Heart left ventricle (tissue), 16 donors: ENCODE data around the gene SHISAL2A. TPM values are rescaled to one million over a fixed set of nuclear protein-coding genes. Genes with fewer than 3 reads are reported as not detected.

Source experiments
- ATAC-seq, 4 donors: fragments of 200-7000 bp; cut with Tn5 transposase; one replicate each; pipeline ENCODE4 v1.9.1; 2020 to 2022; ENCODE audit warnings: moderate library complexity in 4 of 4, mild to moderate bottlenecking in 3 of 4, moderate number of reproducible peaks in 1 of 4
- DNase-seq, 5 donors: peaks; one replicate each; pipeline ENCODE4 v3.0.0-alpha.2; 2020
- H3K27ac ChIP-seq, 12 donors: fragments of 200-600 bp; sonication (generic) in 4 of 12; one replicate each; pipeline versions ENCODE4 v1.5.0 to v1.8.0; 2016 to 2022; ENCODE audit warnings: mild to moderate bottlenecking in 2 of 12
- H3K27me3 ChIP-seq, 9 donors: fragments of 200-600 bp; sonication (generic) in 2 of 9; one replicate each; pipeline versions ENCODE4 v1.5.1 to v1.8.0; 2016 to 2022; ENCODE audit warnings: mild to moderate bottlenecking in 3 of 9
- H3K36me3 ChIP-seq, 9 donors: fragments of 200-600 bp; sonication (generic) in 2 of 9; one replicate each; pipeline versions ENCODE4 v1.5.0 to v1.8.0; 2018 to 2022; ENCODE audit warnings: mild to moderate bottlenecking in 2 of 9
- H3K4me1 ChIP-seq, 12 donors: fragments of 200-600 bp; sonication (generic) in 4 of 12; one replicate each; pipeline versions ENCODE4 v1.5.0 to v1.8.0; 2016 to 2022; ENCODE audit warnings: mild to moderate bottlenecking in 3 of 12
- H3K4me3 ChIP-seq, 12 donors: fragments of 200-600 bp; sonication (generic) in 4 of 12; one replicate each; pipeline versions ENCODE4 v1.5.0 to v1.8.0; 2017 to 2022; ENCODE audit warnings: mild to moderate bottlenecking in 9 of 12, moderate library complexity in 4 of 12
- H3K9me3 ChIP-seq, 12 donors: fragments of 200-600 bp; sonication (generic) in 4 of 12; one replicate each; pipeline versions ENCODE4 v1.5.0 to v1.8.0; 2016 to 2022; ENCODE audit warnings: mild to moderate bottlenecking in 1 of 12
- CTCF ChIP-seq, 12 donors: fragments of 200-600 bp; sonication (generic) in 4 of 12; IDR thresholded peaks; one replicate each; pipeline versions ENCODE4 v1.5.0 to v1.8.0; 2018 to 2022; ENCODE audit warnings: antibody characterized with exemption in 12 of 12, mild to moderate bottlenecking in 5 of 12
- POLR2A ChIP-seq, 2 donors: fragments of 450-650 bp; IDR thresholded peaks; one replicate each; pipeline ENCODE4 v1.6.1; 2017; ENCODE audit warnings: antibody characterized with exemption in 2 of 2, mild to moderate bottlenecking in 2 of 2, moderate library complexity in 2 of 2
- WGBS, 4 donors: extraction: QIAGEN DNeasy Blood & Tissue Kit in 2 of 4; methylation state at CpG; one replicate each; pipeline versions ENCODE4 v1.1.5 to v1.1.7; 2013 to 2018; 5-methylcytosine and 5-hydroxymethylcytosine counted together
- intact Hi-C, 10 donors: fragments of 100-400 bp; cut with DNase I; formaldehyde crosslinking; loops; one replicate each; pipeline versions ENCODE4 v1.11.1 to v1.14.2; 2022
- polyA plus RNA-seq, 2 donors: library from polyadenylated mRNA; stranded (reverse); fragments of 200-250 nt; gene quantifications; one replicate each; pipeline ENCODE4 v1.2.3, GENCODE V29; 2013
- total RNA-seq, 9 donors: library from RNA; depleted of rRNA in 2 of 9; stranded (reverse); fragments of >200 nt in 2 of 9; fragmentation: NEBNext Ultra II Directional in 3 of 9; extraction: Animal tissue kit (Norgen Biotek cat#: 25700) in 3 of 9; gene quantifications; one replicate each; pipeline versions ENCODE4 v1.1.0 to v1.2.4, GENCODE V29; 2016 to 2023
- donor health status: ischemic (EF 13 %, LVEDD 7.1; RV severe dilation, severe dysfunction).
- donor health status: healthy with polysubstance abuse.
- donor health status: DM: no; HTN: yes; CAD: no.
- donor health status: DM: no; HTN: no; CAD: no.
- donor health status: ischemic (EF 25% LVEDD 6.9; RV normal size, moderate dysfunction).
- donor health status: ischemic (EF 25% LVEDD 5.7; RV mildly dilated, moderate dysfunction).
- donor health status: healthy.
- donor health status: DM: yes; HTN: yes; CAD: no.
- donor health status: ischemic (EF 35%, LVEDD 5.7; RV mildly dilated, moderate dysfunction).
- donor health status: nonischemic (EF 11% LVEDD 7.7; RV severe dilation, severe dysfunction).
- donor health status: DM: yes; HTN: yes; CAD: no.
- donor health status: PGD.
- donor health status: ischemic (EF 29% LVEDD 5.4; RV normal size, mild dysfunction).
- donor health status: nonischemic (EF 23%, LVEDD 6.1; RV moderate dilation, normal function).

Gene SHISAL2A
- total and polyA plus RNA-seq, 11 donors = 0.08 to 0.64 TPM; not detected in 9

- intact Hi-C loops = loop anchor here in 4 of 10 donors (2.0 to 10.0 kb wide), 6 partner anchors 146 to 641 kb away; partner anchors contain the start of genes ECHDC2 (in 2 of the 4), SCP2 (in 2 of the 4), BTF3L4 (in 1 of the 4) and CC2D1B (in 1 of the 4)
- peak in 1 of 2 donors; percentile 42 for TF ChIP-seq POLR2A (IDR thresholded peaks at IDR 0.05)
- no peak for TF ChIP-seq CTCF (IDR thresholded peaks at IDR 0.05)
Measured at GRCh38 chr1:52697795-52698674, 65.1 kb downstream of the SHISAL2A start, which contains the start of gene COA7. Gene COA7, minus strand, starts transcription at chr1:52698347. Its CDS starts 21 bp downstream, at chr1:52698326.

GRCh38 chr1:52702886-52703787 lies 70.2 kb downstream of the SHISAL2A start:
- Histone ChIP-seq H3K9me3 (no peaks in the 10 kb centered on the region), H3K36me3 (no peaks in the 10 kb centered on the region), H3K27ac (peak overlapping the region; percentile 75 to 91 (median 86)), H3K27me3 (no peaks in the 10 kb centered on the region), H3K4me1 (peaks cover 0 to 43% (median 8%) of the 10 kb centered on the region in 12 donors), H3K4me3 (peak overlapping the region in 11 of 12 donors; percentile 39 to 74 (median 61))
- peak; percentile 90 to 94 (median 93) for ATAC-seq
- intact Hi-C loops = loop anchor here in 6 of 10 donors (2.0 to 10.0 kb wide), 6 partner anchors 24 to 482 kb away; partner anchors contain the start of genes ZYG11B (in 3 of the 6), ECHDC2 (in 2 of the 6) and SCP2 (in 1 of the 6)
- TF ChIP-seq CTCF (IDR thresholded peaks at IDR 0.05) = no peak
- peak in 1 of 2 donors; percentile 67 for TF ChIP-seq POLR2A (IDR thresholded peaks at IDR 0.05)
- DNase-seq = peak; percentile 90 to 94 (median 91)
- WGBS, 4 donors = 4 to 9% (median 4%) methylated on average over 18 to 35 of the region's 35 CpGs

More at GRCh38 chr1:52697795-52698674, 65.1 kb downstream of the SHISAL2A start, which contains the start of gene COA7:
- ATAC-seq (peak; percentile 77 to 92 (median 90)), DNase-seq (peak; percentile 90 to 93 (median 91))
- Histone ChIP-seq H3K36me3 (peaks cover 0 to under 1% (median 0%) of the 10 kb centered on the region in 9 donors), H3K4me1 (peaks cover 0 to 24% (median 8%) of the 10 kb centered on the region in 12 donors), H3K27me3 (no peaks in the 10 kb centered on the region), H3K4me3 (peak within 1 kb of the TSS; percentile 33 to 96 (median 76)), H3K27ac (peak within 1 kb of the TSS; percentile 47 to 91 (median 84)), H3K9me3 (no peaks in the 10 kb centered on the region)
- WGBS, 4 donors = 1 to 3% (median 2%) methylated on average over 36 to 68 of the region's 68 CpGs

GRCh38 chr1:52706136-52706670 lies 73.2 kb downstream of the SHISAL2A start:
- Histone ChIP-seq H3K4me3 (no peak overlapping the region), H3K36me3 (no peaks in the 10 kb centered on the region), H3K4me1 (peaks cover 0 to 41% (median 8%) of the 10 kb centered on the region in 12 donors), H3K9me3 (no peaks in the 10 kb centered on the region), H3K27me3 (no peaks in the 10 kb centered on the region), H3K27ac (peak overlapping the region in 2 of 12 donors; percentile 11 to 78)
- intact Hi-C loops = loop anchor here in 4 of 10 donors (10.0 kb wide), 4 partner anchors 199 to 479 kb away; partner anchors contain the start of genes ECHDC2 (in 1 of the 4) and SCP2 (in 1 of the 4)
- no peak for TF ChIP-seq CTCF (IDR thresholded peaks at IDR 0.05)
- TF ChIP-seq POLR2A (IDR thresholded peaks at IDR 0.05) = no peak
- 66 to 87% (median 77%) methylated on average over 5 to 6 of the region's 6 CpGs for WGBS, 4 donors
- DNase-seq = no peak
- no peak for ATAC-seq

Other genes with a start within 250 kb of the SHISAL2A start
- gene ORC1, start 228.7 kb upstream of the SHISAL2A start, total RNA-seq = 1 to 10 TPM in 1 of 9 donors, under 1 TPM in 5, not detected in 3; 0.09 to 1.4 (median 0.16) TPM
- gene ORC1, start 228.7 kb upstream of the SHISAL2A start, polyA plus RNA-seq = under 1 TPM in 1 of 2 donors, not detected in 1; 0.35 TPM
- gene PRPF38A, start 228.6 kb upstream of the SHISAL2A start, total RNA-seq = 10 to 100 TPM in 8 of 9 donors, 1 to 10 TPM in 1; 6.6 to 24.7 (median 16.6) TPM
- 10 to 100 TPM in 1 of 2 donors, 1 to 10 TPM in 1; 6.2 to 16.0 TPM for gene PRPF38A, start 228.6 kb upstream of the SHISAL2A start, polyA plus RNA-seq
- gene TUT4, start 80.1 kb upstream of the SHISAL2A start, total RNA-seq = 10 to 100 TPM; 23.7 to 43.8 (median 31.5) TPM
- gene TUT4, start 80.1 kb upstream of the SHISAL2A start, polyA plus RNA-seq = 10 to 100 TPM; 14.8 to 21.4 TPM
- gene GPX7, start 30.8 kb upstream of the SHISAL2A start, total RNA-seq = 10 to 100 TPM in 3 of 9 donors, 1 to 10 TPM in 6; 5.8 to 19.7 (median 8.2) TPM
- gene GPX7, start 30.8 kb upstream of the SHISAL2A start, polyA plus RNA-seq = 10 to 100 TPM in 1 of 2 donors, 1 to 10 TPM in 1; 8.4 to 20.5 TPM
- 10 to 100 TPM; 10.6 to 19.5 (median 16.3) TPM for gene COA7, start 65.2 kb downstream of the SHISAL2A start, total RNA-seq
- 10 to 100 TPM in 1 of 2 donors, 1 to 10 TPM in 1; 6.4 to 19.3 TPM for gene COA7, start 65.2 kb downstream of the SHISAL2A start, polyA plus RNA-seq
- 10 to 100 TPM; 45.8 to 85.4 (median 72.4) TPM for gene ZYG11B, start 93.3 kb downstream of the SHISAL2A start, total RNA-seq
- gene ZYG11B, start 93.3 kb downstream of the SHISAL2A start, polyA plus RNA-seq = 10 to 100 TPM; 16.6 to 28.6 TPM
- under 1 TPM in 2 of 9 donors, not detected in 7; 0.06 to 0.09 TPM for gene ZYG11A, start 209.6 kb downstream of the SHISAL2A start, total RNA-seq
- not detected for gene ZYG11A, start 209.6 kb downstream of the SHISAL2A start, polyA plus RNA-seq